ENCODE results near the gene AHCY. TPM values are rescaled to one million over a fixed set of nuclear protein-coding genes. Genes with fewer than 3 reads are reported as not detected.

AHCY gene
- total RNA-seq, 1 experiment from 2014 or later, result 265 TPM

- no peak overlapping the region for H2AFZ ChIP-seq (ENCODE audit: low read length)
- TF ChIP-seq CTCF (conservative IDR thresholded peaks at IDR 0.05; ENCODE audit: low read depth, low read length), result no peak
- no peak for TF ChIP-seq EZH2phosphoT487 (IDR thresholded peaks at IDR 0.05; ENCODE audit: borderline replicate concordance, low read length)
- TF ChIP-seq EZH2 (IDR thresholded peaks at IDR 0.05; ENCODE audit: low read length, unreplicated experiment), result no peak
- ATAC-seq, result no peak
- no peaks in the 10 kb centered on the region for H4K20me1 ChIP-seq (ENCODE audit: low read length)
- no peaks in the 10 kb centered on the region for H3F3A ChIP-seq (ENCODE audit: low read length, unreplicated experiment)
- DNase-seq, result no peak
- POLR2A ChIA-PET (ENCODE audit: unreplicated experiment), result no interaction called here
- peaks cover 64% of the 10 kb centered on the region for H3K36me3 ChIP-seq (ENCODE audit: low read depth, low read length)
- H3K9ac ChIP-seq (ENCODE audit: low read length), result no peak overlapping the region
- no TSS peak for BruUV-seq (replicated peaks)
- H3K4me2 ChIP-seq (ENCODE audit: low read length), result no peak overlapping the region
- no peak overlapping the region for H3K27ac ChIP-seq (ENCODE audit: low read length)
- no peaks in the 10 kb centered on the region for H3K79me2 ChIP-seq (ENCODE audit: low read length)
- no peak overlapping the region for H3K4me3 ChIP-seq (ENCODE audit: low read length)
- H3K9me2 ChIP-seq (replicated peaks; ENCODE audit: low read length), result no peaks in the 10 kb centered on the region
- CTCF ChIA-PET, result no interaction called here
- no peaks in the 10 kb centered on the region for H3K9me3 ChIP-seq (ENCODE audit: low read length)
- H3K27me3 ChIP-seq (ENCODE audit: low read length), result no peaks in the 10 kb centered on the region
- intact Hi-C loops (cut with micrococcal nuclease), result no loop called here
- H3K4me1 ChIP-seq (ENCODE audit: insufficient read depth, low read length), result no peaks in the 10 kb centered on the region
Measured at GRCh38 chr20:34281177-34281576, 22.0 kb downstream of the AHCY start.

GRCh38 chr20:34274694-34275093, 28.5 kb downstream of the AHCY start:
- intact Hi-C loops (cut with micrococcal nuclease), result no loop called here
- CTCF ChIA-PET, result no interaction called here
- POLR2A ChIA-PET (ENCODE audit: unreplicated experiment), result no interaction called here

More at GRCh38 chr20:34274694-34275093, 28.5 kb downstream of the AHCY start:
- BruUV-seq (replicated peaks), result no TSS peak
- Histone ChIP-seq H2AFZ (ENCODE audit: low read length) (no peak overlapping the region), H3K27ac (ENCODE audit: low read length) (no peak overlapping the region), H3K9me3 (ENCODE audit: low read length) (no peaks in the 10 kb centered on the region), H3K36me3 (ENCODE audit: low read depth, low read length) (peaks cover 39% of the 10 kb centered on the region), H3K9me2 (replicated peaks; ENCODE audit: low read length) (no peaks in the 10 kb centered on the region), H3F3A (ENCODE audit: low read length, unreplicated experiment) (no peaks in the 10 kb centered on the region), H3K9ac (ENCODE audit: low read length) (no peak overlapping the region), H3K79me2 (ENCODE audit: low read length) (no peaks in the 10 kb centered on the region), H3K4me1 (ENCODE audit: insufficient read depth, low read length) (no peaks in the 10 kb centered on the region), H3K4me3 (ENCODE audit: low read length) (no peak overlapping the region), H4K20me1 (ENCODE audit: low read length) (no peaks in the 10 kb centered on the region), H3K27me3 (ENCODE audit: low read length) (no peaks in the 10 kb centered on the region), H3K4me2 (ENCODE audit: low read length) (no peak overlapping the region)
- DNase-seq (no peak), ATAC-seq (no peak)
- no peak for TF ChIP-seq EZH2 (IDR thresholded peaks at IDR 0.05; ENCODE audit: low read length, unreplicated experiment)
- no peak for TF ChIP-seq CTCF (conservative IDR thresholded peaks at IDR 0.05; ENCODE audit: low read depth, low read length)
- no peak for TF ChIP-seq EZH2phosphoT487 (IDR thresholded peaks at IDR 0.05; ENCODE audit: borderline replicate concordance, low read length)

All from PC-3 (cell line).